ENCODE data around the gene QSER1.

DNA sequence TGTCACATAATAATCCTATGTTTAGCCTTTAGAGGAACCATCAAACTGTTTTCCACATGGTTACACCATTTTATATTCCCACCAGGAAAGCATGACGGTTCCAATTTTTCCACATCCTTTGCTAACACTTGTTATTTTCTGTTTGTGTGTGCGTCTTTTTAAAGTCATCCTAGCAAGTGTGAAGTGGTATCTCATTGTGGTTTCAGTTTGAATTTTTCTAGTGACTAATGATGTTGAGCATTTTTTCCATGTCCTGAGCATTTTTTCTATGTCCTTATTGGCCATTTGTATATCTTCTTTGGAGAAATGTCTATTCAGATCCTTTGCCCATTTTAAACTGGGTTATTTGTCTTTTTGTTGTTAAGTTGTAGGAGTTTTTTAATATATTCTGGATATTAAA, 69.4 kb downstream of the QSER1 start:
- TF ChIP-seq CTCF (IDR thresholded peaks at IDR 0.05) (no peak), POLR2A (IDR thresholded peaks at IDR 0.05) (no peak)

Data from testis (tissue), 2 donors.